Measurements from ENCODE around the gene ITPR2.
"Not testable (repeated sequence)": the region's sequence is repeated elsewhere in the genome, so short reads cannot be mapped to it uniquely, and the experiment has no call there.

The ITPR2 gene

GRCh38 chr12:26651566-26652188 lies 181.3 kb downstream of the ITPR2 start:
- H3K27ac ChIP-seq, result no peak overlapping the region
- no peak overlapping the region for H3K4me3 ChIP-seq

- no peak overlapping the region for H3K4me3 ChIP-seq
These were observed 182.0 kb downstream of the ITPR2 start for GRCh38 chr12:26651036-26651435.

GRCh38 chr12:26648999-26649398 lies 184.0 kb downstream of the ITPR2 start:
- Histone ChIP-seq H3K4me3 (no peak overlapping the region), H3K27ac (no peak overlapping the region)

More at GRCh38 chr12:26651036-26651435, 182.0 kb downstream of the ITPR2 start:
- no peak overlapping the region for H3K27ac ChIP-seq

- Histone ChIP-seq H3K27ac (peak overlapping the region in 1 of 21 experiments; percentile 27), H3K4me3 (no peak overlapping the region)
These were observed 184.4 kb downstream of the ITPR2 start for GRCh38 chr12:26648584-26648983.

- peak overlapping the region in 3 of 21 experiments; percentile 20 to 41 (median 27) for H3K27ac ChIP-seq
These were observed 184.9 kb downstream of the ITPR2 start for GRCh38 chr12:26648066-26648465.

GRCh38 chr12:26647088-26647487 lies 185.9 kb downstream of the ITPR2 start:
- no peak overlapping the region for H3K4me3 ChIP-seq
- peak overlapping the region in 2 of 21 experiments; percentile 5 to 26 for H3K27ac ChIP-seq

More at GRCh38 chr12:26648066-26648465, 184.9 kb downstream of the ITPR2 start:
- no peak overlapping the region for H3K4me3 ChIP-seq

GRCh38 chr12:26646571-26646970 lies 186.4 kb downstream of the ITPR2 start:
- Histone ChIP-seq H3K27ac (peak overlapping the region in 2 of 21 experiments; percentile 5 to 26), H3K4me3 (no peak overlapping the region)

GRCh38 chr12:26644376-26644775 lies 188.6 kb downstream of the ITPR2 start:
- H3K27ac ChIP-seq, H3K4me3 ChIP-seq: not testable (repeated sequence)

- Histone ChIP-seq H3K27ac (no peak overlapping the region), H3K4me3 (no peak overlapping the region)
These were observed 189.3 kb downstream of the ITPR2 start for GRCh38 chr12:26643532-26644315.

GRCh38 chr12:26642361-26642760 lies 190.6 kb downstream of the ITPR2 start:
- H3K27ac ChIP-seq, result no peak overlapping the region
- no peak overlapping the region for H3K4me3 ChIP-seq

GRCh38 chr12:26636710-26637328 lies 196.2 kb downstream of the ITPR2 start:
- Histone ChIP-seq H3K27ac (no peak overlapping the region), H3K4me3 (no peak overlapping the region)

GRCh38 chr12:26633591-26634210 lies 199.3 kb downstream of the ITPR2 start:
- Histone ChIP-seq H3K27ac (peak overlapping the region in 4 of 21 experiments; percentile 9 to 34 (median 24)), H3K4me3 (no peak overlapping the region)

GRCh38 chr12:26632756-26633155 lies 200.2 kb downstream of the ITPR2 start:
- no peak overlapping the region for H3K4me3 ChIP-seq
- no peak overlapping the region for H3K27ac ChIP-seq

GRCh38 chr12:26631846-26632245 lies 201.1 kb downstream of the ITPR2 start:
- Histone ChIP-seq H3K4me3 (no peak overlapping the region), H3K27ac (no peak overlapping the region)

- no peak overlapping the region for H3K27ac ChIP-seq
- H3K4me3 ChIP-seq, result no peak overlapping the region
These were observed 202.4 kb downstream of the ITPR2 start for GRCh38 chr12:26630546-26631027.

- H3K4me3 ChIP-seq, result no peak overlapping the region
- no peak overlapping the region for H3K27ac ChIP-seq
These were observed 203.1 kb downstream of the ITPR2 start for GRCh38 chr12:26629864-26630263.

GRCh38 chr12:26628234-26628633 lies 204.8 kb downstream of the ITPR2 start:
- Histone ChIP-seq H3K4me3 (no peak overlapping the region), H3K27ac (no peak overlapping the region)

GRCh38 chr12:26627335-26627734 lies 205.7 kb downstream of the ITPR2 start:
- Histone ChIP-seq H3K4me3 (no peak overlapping the region), H3K27ac (peak overlapping the region in 1 of 21 experiments; percentile 17)

GRCh38 chr12:26623136-26623535 lies 209.9 kb downstream of the ITPR2 start:
- Histone ChIP-seq H3K27ac (no peak overlapping the region), H3K4me3 (no peak overlapping the region)

GRCh38 chr12:26622601-26623000 lies 210.4 kb downstream of the ITPR2 start:
- Histone ChIP-seq H3K27ac (no peak overlapping the region), H3K4me3 (no peak overlapping the region)
